ENCODE measurements around the gene DTYMK.

The DTYMK gene

DNA sequence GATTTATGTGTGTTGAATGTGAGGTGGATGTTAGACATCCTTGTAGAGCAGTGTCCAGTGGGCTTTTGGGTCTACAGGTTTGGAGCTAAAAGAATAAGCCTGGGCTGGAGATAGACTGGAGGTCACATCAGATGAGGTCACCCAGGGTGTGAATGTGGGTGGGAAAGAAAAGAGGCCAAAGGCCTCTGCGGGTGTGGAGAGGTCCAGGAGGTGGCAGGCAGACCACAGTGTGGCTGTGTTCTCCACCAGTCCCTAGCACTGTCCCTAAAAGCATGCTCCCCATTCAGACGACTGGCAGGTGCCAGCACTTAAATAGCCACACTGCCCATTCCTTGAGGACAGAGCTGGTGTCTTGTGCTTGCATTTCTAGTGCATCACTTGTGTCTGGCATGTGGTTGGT, 45.0 kb downstream of the DTYMK start:
- H3K4me2 ChIP-seq (ENCODE audit: low read length) = no peak overlapping the region
- H4K20me1 ChIP-seq (ENCODE audit: insufficient read depth, low read length) = no peaks in the 10 kb centered on the region

DNA sequence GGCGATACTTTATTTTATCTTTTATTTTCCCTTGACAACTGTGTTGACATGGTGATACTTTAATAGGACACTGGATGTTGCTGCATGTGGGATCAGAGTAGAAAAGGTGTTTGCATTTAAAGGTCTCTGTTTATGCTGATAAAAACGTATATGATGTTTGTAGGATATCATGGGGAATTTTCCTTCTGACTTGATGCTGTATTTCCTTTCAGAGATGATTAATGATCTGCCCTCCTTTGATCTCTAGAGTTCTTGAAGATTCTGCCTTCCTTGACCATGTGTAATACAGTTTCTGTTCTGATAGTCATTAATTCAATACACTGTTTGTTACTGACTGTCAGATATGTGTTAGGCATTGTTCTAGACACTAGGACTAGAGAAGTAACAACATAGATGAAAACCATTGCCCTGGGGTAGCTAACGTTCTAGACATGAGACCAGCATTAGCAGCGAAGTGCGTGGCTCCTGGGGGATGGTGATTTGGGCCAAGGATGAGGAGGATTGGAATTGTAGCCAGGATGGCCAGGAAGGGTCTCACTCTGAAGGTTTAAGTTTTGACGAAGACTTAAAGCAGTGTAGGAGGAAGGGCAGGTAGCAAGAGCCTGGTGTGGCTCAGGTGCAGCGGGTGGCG, 46.3 kb downstream of the DTYMK start:
- no peak overlapping the region for H3K4me2 ChIP-seq (ENCODE audit: low read length)
- peaks cover 55% of the 10 kb centered on the region for H3K79me2 ChIP-seq (ENCODE audit: insufficient read depth, low read length)
- H3K4me1 ChIP-seq (ENCODE audit: insufficient read depth, low read length, severe bottlenecking) = peaks cover 16% of the 10 kb centered on the region
- no peaks in the 10 kb centered on the region for H4K20me1 ChIP-seq (ENCODE audit: insufficient read depth, low read length)
- H3K9me3 ChIP-seq (ENCODE audit: low read length) = peaks cover 15% of the 10 kb centered on the region
- no peaks in the 10 kb centered on the region for H3K9me2 ChIP-seq (ENCODE audit: low read depth, low read length)
- H2AFZ ChIP-seq (ENCODE audit: low read length) = no peak overlapping the region
- TF ChIP-seq EZH2 (IDR thresholded peaks at IDR 0.05; ENCODE audit: borderline replicate concordance, low read length) = no peak
- TF ChIP-seq, protein P1, sequence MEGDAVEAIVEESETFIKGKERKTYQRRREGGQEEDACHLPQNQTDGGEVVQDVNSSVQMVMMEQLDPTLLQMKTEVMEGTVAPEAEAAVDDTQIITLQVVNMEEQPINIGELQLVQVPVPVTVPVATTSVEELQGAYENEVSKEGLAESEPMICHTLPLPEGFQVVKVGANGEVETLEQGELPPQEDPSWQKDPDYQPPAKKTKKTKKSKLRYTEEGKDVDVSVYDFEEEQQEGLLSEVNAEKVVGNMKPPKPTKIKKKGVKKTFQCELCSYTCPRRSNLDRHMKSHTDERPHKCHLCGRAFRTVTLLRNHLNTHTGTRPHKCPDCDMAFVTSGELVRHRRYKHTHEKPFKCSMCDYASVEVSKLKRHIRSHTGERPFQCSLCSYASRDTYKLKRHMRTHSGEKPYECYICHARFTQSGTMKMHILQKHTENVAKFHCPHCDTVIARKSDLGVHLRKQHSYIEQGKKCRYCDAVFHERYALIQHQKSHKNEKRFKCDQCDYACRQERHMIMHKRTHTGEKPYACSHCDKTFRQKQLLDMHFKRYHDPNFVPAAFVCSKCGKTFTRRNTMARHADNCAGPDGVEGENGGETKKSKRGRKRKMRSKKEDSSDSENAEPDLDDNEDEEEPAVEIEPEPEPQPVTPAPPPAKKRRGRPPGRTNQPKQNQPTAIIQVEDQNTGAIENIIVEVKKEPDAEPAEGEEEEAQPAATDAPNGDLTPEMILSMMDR (IDR thresholded peaks at IDR 0.05; ENCODE audit: low read length) = no peak
- no peaks in the 10 kb centered on the region for H3F3A ChIP-seq (ENCODE audit: insufficient read depth, low read length)
- H3K36me3 ChIP-seq (ENCODE audit: insufficient read depth, low read length) = peaks cover 31% of the 10 kb centered on the region
- no peak overlapping the region for H3K27ac ChIP-seq (ENCODE audit: low read depth, low read length, poor library complexity, severe bottlenecking)
- H3K4me3 ChIP-seq (ENCODE audit: low read depth, low read length, poor library complexity, severe bottlenecking) = no peak overlapping the region
- H3K9ac ChIP-seq (ENCODE audit: low read length) = no peak overlapping the region
- H3K27me3 ChIP-seq (ENCODE audit: insufficient read depth, low read length) = no peaks in the 10 kb centered on the region

More for the DNA sequence above, 45.0 kb downstream of the DTYMK start:
- no peak overlapping the region for H3K4me3 ChIP-seq (ENCODE audit: low read depth, low read length, poor library complexity, severe bottlenecking)
- no peaks in the 10 kb centered on the region for H3F3A ChIP-seq (ENCODE audit: insufficient read depth, low read length)
- peaks cover 59% of the 10 kb centered on the region for H3K79me2 ChIP-seq (ENCODE audit: insufficient read depth, low read length)
- no peak overlapping the region for H3K27ac ChIP-seq (ENCODE audit: low read depth, low read length, poor library complexity, severe bottlenecking)
- no peak overlapping the region for H2AFZ ChIP-seq (ENCODE audit: low read length)
- H3K9me3 ChIP-seq (ENCODE audit: low read length) = peaks cover 15% of the 10 kb centered on the region
- TF ChIP-seq EZH2 (IDR thresholded peaks at IDR 0.05; ENCODE audit: borderline replicate concordance, low read length) = no peak
- TF ChIP-seq, protein P1 (IDR thresholded peaks at IDR 0.05; ENCODE audit: low read length) = no peak
- H3K4me1 ChIP-seq (ENCODE audit: insufficient read depth, low read length, severe bottlenecking) = peaks cover 7% of the 10 kb centered on the region
- no peaks in the 10 kb centered on the region for H3K27me3 ChIP-seq (ENCODE audit: insufficient read depth, low read length)
- H3K9ac ChIP-seq (ENCODE audit: low read length) = no peak overlapping the region
- peaks cover 31% of the 10 kb centered on the region for H3K36me3 ChIP-seq (ENCODE audit: insufficient read depth, low read length)
- H3K9me2 ChIP-seq (ENCODE audit: low read depth, low read length) = no peaks in the 10 kb centered on the region

DNA sequence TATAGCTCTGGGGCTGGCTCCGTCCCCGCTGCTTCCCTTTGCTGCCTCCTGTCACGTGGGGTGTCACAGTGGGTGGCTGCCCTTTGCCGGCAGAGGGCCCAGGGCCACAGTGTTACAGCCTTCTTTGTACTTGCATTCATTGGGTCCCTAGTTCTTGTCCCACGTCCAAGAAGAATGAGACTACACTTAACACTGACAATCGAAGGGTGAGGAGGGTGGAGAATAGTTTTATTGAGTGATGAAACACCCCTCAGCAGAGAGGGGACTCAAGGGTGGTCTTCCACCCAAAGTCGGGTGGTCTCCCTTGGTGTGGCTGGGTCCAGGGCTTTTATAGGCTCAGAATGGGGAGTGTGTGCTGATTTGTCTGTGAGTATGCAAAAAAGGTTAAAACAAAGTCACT, 47.2 kb downstream of the DTYMK start:
- H2AFZ ChIP-seq (ENCODE audit: low read length) = no peak overlapping the region
- no peaks in the 10 kb centered on the region for H3F3A ChIP-seq (ENCODE audit: insufficient read depth, low read length)
- H3K4me2 ChIP-seq (ENCODE audit: low read length) = no peak overlapping the region
- H3K36me3 ChIP-seq (ENCODE audit: insufficient read depth, low read length) = peaks cover 30% of the 10 kb centered on the region
- no peak overlapping the region for H3K9ac ChIP-seq (ENCODE audit: low read length)
- no peak overlapping the region for H3K4me3 ChIP-seq (ENCODE audit: low read depth, low read length, poor library complexity, severe bottlenecking)
- H3K4me1 ChIP-seq (ENCODE audit: insufficient read depth, low read length, severe bottlenecking) = peaks cover 23% of the 10 kb centered on the region
- no peaks in the 10 kb centered on the region for H4K20me1 ChIP-seq (ENCODE audit: insufficient read depth, low read length)
- H3K27me3 ChIP-seq (ENCODE audit: insufficient read depth, low read length) = no peaks in the 10 kb centered on the region
- H3K27ac ChIP-seq (ENCODE audit: low read depth, low read length, poor library complexity, severe bottlenecking) = no peak overlapping the region
- H3K79me2 ChIP-seq (ENCODE audit: insufficient read depth, low read length) = peaks cover 64% of the 10 kb centered on the region
- TF ChIP-seq EZH2 (IDR thresholded peaks at IDR 0.05; ENCODE audit: borderline replicate concordance, low read length) = no peak
- TF ChIP-seq, protein P1 (IDR thresholded peaks at IDR 0.05; ENCODE audit: low read length) = no peak
- peaks cover 15% of the 10 kb centered on the region for H3K9me3 ChIP-seq (ENCODE audit: low read length)
- no peaks in the 10 kb centered on the region for H3K9me2 ChIP-seq (ENCODE audit: low read depth, low read length)
